Duodenal mucosa (tissue), 2 donors: Measurements from ENCODE around the gene TRPV2.

ENCODE experiments used
- H3K27ac ChIP-seq: one replicate; pipeline ENCODE4 v1.7.0; 2013; ENCODE audit warnings: low read depth, low read length
- H3K27me3 ChIP-seq, 2 donors: one replicate each; pipeline ENCODE4 v1.7.0; 2013; ENCODE audit warnings: low read length in 2 of 2, control low read depth in 1 of 2; ENCODE audit not compliant: insufficient read depth in 2 of 2, control insufficient read depth in 1 of 2
- H3K36me3 ChIP-seq, 2 donors: one replicate each; pipeline ENCODE4 v1.7.0; 2013; ENCODE audit warnings: low read length in 2 of 2, control low read depth in 1 of 2; ENCODE audit not compliant: insufficient read depth in 2 of 2, control insufficient read depth in 1 of 2
- H3K4me1 ChIP-seq, 2 donors: one replicate each; pipeline ENCODE4 v1.7.0; 2013; ENCODE audit warnings: low read length in 2 of 2, control low read depth in 1 of 2; ENCODE audit not compliant: insufficient read depth in 2 of 2, control insufficient read depth in 1 of 2
- H3K4me3 ChIP-seq, 2 donors: one replicate each; pipeline ENCODE4 v1.7.0; 2013; ENCODE audit warnings: low read length in 2 of 2, low read depth in 1 of 2
- H3K9ac ChIP-seq, 2 donors: one replicate each; pipeline ENCODE4 v1.7.0; 2013; ENCODE audit warnings: low read length in 2 of 2, low read depth in 1 of 2
- H3K9me3 ChIP-seq, 2 donors: one replicate each; pipeline ENCODE4 v1.7.0; 2013; ENCODE audit warnings: low read length in 2 of 2, control low read depth in 1 of 2; ENCODE audit not compliant: control insufficient read depth in 1 of 2

Gene TRPV2

DNA sequence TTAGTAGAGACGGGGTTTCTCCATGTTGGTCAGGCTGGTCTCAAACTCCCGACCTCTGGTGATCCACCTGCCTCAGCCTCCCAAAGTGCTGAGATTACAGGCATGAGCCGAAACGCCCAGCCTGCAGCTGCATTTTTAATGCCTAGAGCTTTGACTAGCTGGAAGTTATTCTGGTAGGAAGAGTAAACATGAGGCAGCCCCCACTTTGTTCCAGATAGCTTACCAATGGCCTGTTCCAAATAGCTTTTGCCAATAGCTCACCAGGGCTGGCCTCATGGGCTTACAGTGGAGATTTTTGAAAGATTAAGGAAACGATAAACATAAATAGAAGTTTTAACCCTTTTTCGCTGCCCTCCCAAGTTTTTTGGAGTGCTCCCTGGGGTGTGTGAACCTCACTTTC lies 9.8 kb downstream of the TRPV2 start:
- Histone ChIP-seq H3K27ac (no peak overlapping the region), H3K4me3 (no peak overlapping the region), H3K27me3 (no peaks in the 10 kb centered on the region), H3K9me3 (no peaks in the 10 kb centered on the region), H3K4me1 (peaks cover 0 to under 1% of the 10 kb centered on the region in 2 donors), H3K36me3 (peaks cover 0 to 41% of the 10 kb centered on the region in 2 donors), H3K9ac (no peak overlapping the region)

DNA sequence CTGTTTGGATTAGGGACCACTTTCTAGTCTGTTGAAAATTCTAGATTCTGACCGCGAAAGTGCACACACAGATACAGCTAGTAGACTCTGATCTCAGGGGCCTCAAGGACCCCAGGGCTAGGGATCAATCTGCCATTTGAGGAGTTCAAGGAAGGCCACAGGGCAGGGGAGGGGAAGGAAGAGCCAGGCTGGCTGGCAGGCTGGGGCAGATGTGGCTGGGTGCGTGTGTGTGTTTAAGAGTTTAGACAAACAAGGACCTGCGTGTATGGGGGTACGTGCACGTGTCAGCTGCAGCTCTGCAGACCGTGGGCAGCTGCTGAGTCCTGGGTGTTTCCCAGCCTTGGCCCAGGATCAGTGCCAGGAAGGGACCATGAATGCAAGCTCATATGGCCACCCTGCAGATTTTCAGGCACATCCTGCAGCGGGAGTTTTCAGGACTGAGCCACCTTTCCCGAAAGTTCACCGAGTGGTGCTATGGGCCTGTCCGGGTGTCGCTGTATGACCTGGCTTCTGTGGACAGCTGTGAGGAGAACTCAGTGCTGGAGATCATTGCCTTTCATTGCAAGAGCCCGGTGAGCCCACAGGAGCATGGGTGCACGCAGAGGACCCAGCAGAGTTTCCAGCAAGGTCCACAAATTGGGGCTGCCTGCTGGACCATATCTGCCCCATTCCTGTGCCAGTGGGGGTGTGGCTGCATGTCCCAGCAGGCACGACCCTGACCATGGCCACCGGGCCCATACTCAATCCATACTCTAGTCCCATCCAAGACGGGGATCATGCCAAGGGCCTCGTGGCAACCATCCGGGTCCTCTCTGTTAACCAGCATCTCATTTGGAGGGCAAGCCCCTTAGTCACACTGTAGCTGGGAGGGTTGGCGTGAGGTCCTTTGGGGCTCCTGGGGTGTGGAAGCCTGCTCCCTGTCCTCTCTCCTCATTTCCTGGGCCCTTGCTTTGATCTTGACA lies 10.6 kb downstream of the TRPV2 start:
- Histone ChIP-seq H3K4me1 (no peaks in the 10 kb centered on the region), H3K27ac (no peak overlapping the region), H3K9ac (no peak overlapping the region), H3K36me3 (peaks cover 0 to 41% of the 10 kb centered on the region in 2 donors), H3K4me3 (no peak overlapping the region), H3K9me3 (no peaks in the 10 kb centered on the region), H3K27me3 (no peaks in the 10 kb centered on the region)

DNA sequence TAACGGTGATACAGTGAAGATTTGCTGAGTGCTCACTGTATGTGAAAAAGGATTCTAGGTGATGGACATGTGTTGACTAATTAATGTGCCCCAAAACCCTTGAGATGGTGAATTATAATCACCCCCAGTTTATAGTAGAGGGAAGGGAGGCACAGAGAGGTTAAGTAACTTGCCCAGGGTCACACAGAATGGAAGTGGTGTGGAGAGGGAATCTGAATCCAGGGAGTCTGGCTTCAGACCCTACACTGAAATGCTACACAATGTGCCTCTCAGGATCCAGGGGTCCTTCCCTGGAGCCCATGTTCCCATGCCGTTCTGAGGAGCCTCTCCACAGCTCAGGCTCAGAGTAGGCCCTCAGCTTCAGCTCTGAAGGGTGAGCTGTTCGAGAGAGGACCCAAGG lies 11.6 kb downstream of the TRPV2 start:
- Histone ChIP-seq H3K4me1 (no peaks in the 10 kb centered on the region), H3K36me3 (peaks cover 0 to 41% of the 10 kb centered on the region in 2 donors)

DNA sequence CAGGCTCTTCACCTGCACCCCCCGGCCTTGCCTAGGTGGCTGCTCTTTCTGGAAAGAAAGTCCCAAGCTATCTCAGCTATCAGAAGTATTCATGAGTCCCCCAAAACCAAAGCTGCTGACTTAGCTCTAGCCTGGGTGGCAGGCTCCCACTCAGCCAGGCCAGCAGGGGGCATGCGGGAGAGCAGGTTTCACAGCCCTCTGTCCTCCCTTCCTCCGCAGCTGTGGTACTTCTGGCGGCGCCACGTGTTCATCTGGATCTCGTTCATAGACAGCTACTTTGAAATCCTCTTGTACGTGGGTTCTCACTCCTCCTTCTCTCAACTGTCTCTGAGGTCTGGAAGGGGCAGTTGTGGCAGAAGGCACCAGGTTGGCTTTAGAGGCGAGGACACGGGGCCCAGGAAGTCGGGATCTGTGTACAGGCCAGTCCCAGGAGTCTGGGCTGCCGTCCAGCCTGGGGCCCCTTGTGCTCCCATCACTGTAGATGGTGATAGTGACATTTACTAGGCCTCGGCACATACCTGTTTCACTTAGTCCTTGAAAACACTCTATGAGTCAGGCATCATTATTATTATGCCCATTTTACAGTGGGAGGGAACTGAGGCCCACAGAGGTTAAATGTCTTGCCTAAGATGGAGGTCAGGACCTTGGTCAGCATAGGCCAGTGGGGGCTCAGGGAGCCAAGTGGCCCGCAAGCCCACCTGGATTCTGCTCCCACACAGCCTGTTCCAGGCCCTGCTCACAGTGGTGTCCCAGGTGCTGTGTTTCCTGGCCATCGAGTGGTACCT lies 12.9 kb downstream of the TRPV2 start:
- no peaks in the 10 kb centered on the region for H3K27me3 ChIP-seq
- H3K4me1 ChIP-seq = no peaks in the 10 kb centered on the region
- no peak overlapping the region for H3K9ac ChIP-seq
- H3K27ac ChIP-seq = no peak overlapping the region
- H3K9me3 ChIP-seq = no peaks in the 10 kb centered on the region
- H3K4me3 ChIP-seq = no peak overlapping the region
- H3K36me3 ChIP-seq = peaks cover under 1 to 34% of the 10 kb centered on the region in 2 donors

More for the DNA sequence above, 11.6 kb downstream of the TRPV2 start:
- H3K9ac ChIP-seq = no peak overlapping the region
- no peaks in the 10 kb centered on the region for H3K27me3 ChIP-seq
- H3K9me3 ChIP-seq = no peaks in the 10 kb centered on the region
- no peak overlapping the region for H3K27ac ChIP-seq
- no peak overlapping the region for H3K4me3 ChIP-seq

DNA sequence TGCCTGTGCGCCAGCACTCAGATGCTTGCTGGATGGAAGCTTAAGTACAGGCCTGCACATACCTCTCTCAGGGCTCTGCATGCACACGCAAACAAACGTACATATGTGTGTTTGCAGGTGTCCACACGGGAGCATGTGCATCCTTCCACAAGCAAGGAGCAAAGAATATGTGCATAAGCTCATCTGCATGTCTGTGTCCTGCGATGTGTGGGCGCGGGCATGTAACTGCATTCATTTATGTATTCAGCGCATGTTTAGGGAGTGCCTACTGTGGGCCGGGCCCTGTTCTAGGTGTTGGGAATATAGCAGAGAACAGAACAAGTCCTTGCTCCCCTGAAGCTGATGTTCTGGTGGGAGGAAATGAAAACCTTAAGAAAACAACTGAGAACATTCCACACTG lies 13.7 kb downstream of the TRPV2 start:
- no peaks in the 10 kb centered on the region for H3K4me1 ChIP-seq
- H3K27ac ChIP-seq = no peak overlapping the region
- peaks cover 2 to 33% of the 10 kb centered on the region in 2 donors for H3K36me3 ChIP-seq
- H3K9ac ChIP-seq = no peak overlapping the region
- H3K9me3 ChIP-seq = no peaks in the 10 kb centered on the region
- H3K27me3 ChIP-seq = no peaks in the 10 kb centered on the region
- no peak overlapping the region for H3K4me3 ChIP-seq

- Histone ChIP-seq H3K27ac (no peak overlapping the region), H3K4me1 (no peaks in the 10 kb centered on the region), H3K4me3 (no peak overlapping the region), H3K9ac (no peak overlapping the region), H3K27me3 (no peaks in the 10 kb centered on the region), H3K9me3 (no peaks in the 10 kb centered on the region), H3K36me3 (peaks cover 2 to 32% of the 10 kb centered on the region in 2 donors)
Measured at GRCh38 chr17:16430650-16431049, 15.3 kb downstream of the TRPV2 start.

DNA sequence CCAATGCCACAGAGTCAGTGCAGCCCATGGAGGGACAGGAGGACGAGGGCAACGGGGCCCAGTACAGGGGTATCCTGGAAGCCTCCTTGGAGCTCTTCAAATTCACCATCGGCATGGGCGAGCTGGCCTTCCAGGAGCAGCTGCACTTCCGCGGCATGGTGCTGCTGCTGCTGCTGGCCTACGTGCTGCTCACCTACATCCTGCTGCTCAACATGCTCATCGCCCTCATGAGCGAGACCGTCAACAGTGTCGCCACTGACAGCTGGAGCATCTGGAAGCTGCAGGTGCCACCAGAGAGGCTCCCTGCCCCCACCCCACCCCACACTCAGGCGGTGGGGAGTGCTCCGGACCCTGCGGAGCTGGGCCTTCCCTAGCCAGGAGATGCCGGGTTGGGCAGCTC lies 16.6 kb downstream of the TRPV2 start:
- Histone ChIP-seq H3K36me3 (peaks cover 2 to 19% of the 10 kb centered on the region in 2 donors), H3K4me3 (no peak overlapping the region), H3K4me1 (no peaks in the 10 kb centered on the region), H3K9me3 (no peaks in the 10 kb centered on the region), H3K27ac (no peak overlapping the region), H3K9ac (no peak overlapping the region), H3K27me3 (no peaks in the 10 kb centered on the region)

DNA sequence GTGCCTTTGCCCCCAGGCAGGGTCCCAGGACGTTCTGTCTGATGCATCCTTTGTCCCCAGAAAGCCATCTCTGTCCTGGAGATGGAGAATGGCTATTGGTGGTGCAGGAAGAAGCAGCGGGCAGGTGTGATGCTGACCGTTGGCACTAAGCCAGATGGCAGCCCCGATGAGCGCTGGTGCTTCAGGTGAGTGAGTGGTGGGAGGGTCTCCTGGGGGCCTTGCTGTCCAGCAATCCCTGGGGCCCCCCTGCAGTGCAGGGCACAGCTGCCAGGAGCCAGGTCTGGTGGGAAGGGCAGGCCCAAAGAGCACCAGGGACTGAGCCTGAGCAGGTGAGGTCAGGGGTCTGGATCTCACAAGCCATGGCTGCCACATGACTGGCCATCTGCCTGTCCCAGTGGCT lies 18.1 kb downstream of the TRPV2 start:
- H3K4me3 ChIP-seq = no peak overlapping the region
- H3K9ac ChIP-seq = no peak overlapping the region
- no peak overlapping the region for H3K27ac ChIP-seq
- H3K4me1 ChIP-seq = peaks cover 4 to 5% of the 10 kb centered on the region in 2 donors
- H3K27me3 ChIP-seq = no peaks in the 10 kb centered on the region
- no peaks in the 10 kb centered on the region for H3K9me3 ChIP-seq
- peaks cover 2 to 12% of the 10 kb centered on the region in 2 donors for H3K36me3 ChIP-seq

- no peak overlapping the region for H3K4me3 ChIP-seq
- H3K9ac ChIP-seq = no peak overlapping the region
- H3K27me3 ChIP-seq = no peaks in the 10 kb centered on the region
Measured at GRCh38 chr17:16434662-16435061, 19.3 kb downstream of the TRPV2 start.

More at GRCh38 chr17:16434662-16435061, 19.3 kb downstream of the TRPV2 start:
- Histone ChIP-seq H3K27ac (no peak overlapping the region), H3K9me3 (no peaks in the 10 kb centered on the region), H3K36me3 (peaks cover 2 to 6% of the 10 kb centered on the region in 2 donors), H3K4me1 (peaks cover 4 to 6% of the 10 kb centered on the region in 2 donors)
